Left ventricle myocardium inferior (tissue), 1 donor: ENCODE measurements around the gene DPEP3. TPM values are rescaled to one million over a fixed set of nuclear protein-coding genes. Genes with fewer than 3 reads are reported as not detected.

Experiments
- DNase-seq: peaks from one replicate; pipeline ENCODE4 v3.0.0-alpha.2; 2020
- H3K27ac ChIP-seq: fragments of 200-600 bp; replicated peaks from 2 replicates; pipeline ENCODE4 v1.8.0; 2021
- H3K27me3 ChIP-seq: fragments of 200-600 bp; 2 replicates; pipeline ENCODE4 v1.8.0; 2021; ENCODE audit warnings: low read depth
- H3K36me3 ChIP-seq: fragments of 200-600 bp; 2 replicates; pipeline ENCODE4 v1.8.0; 2021
- H3K4me1 ChIP-seq: fragments of 200-600 bp; 2 replicates; pipeline ENCODE4 v1.8.0; 2021
- H3K4me3 ChIP-seq: fragments of 200-600 bp; 2 replicates; pipeline ENCODE4 v1.8.0; 2021; ENCODE audit warnings: mild to moderate bottlenecking, moderate library complexity
- H3K9me3 ChIP-seq: fragments of 200-600 bp; replicated peaks from 2 replicates; pipeline ENCODE4 v1.8.0; 2021
- CTCF ChIP-seq: fragments of 200-600 bp; IDR thresholded peaks from 2 replicates; pipeline ENCODE4 v1.8.0; 2021; ENCODE audit warnings: antibody characterized with exemption, mild to moderate bottlenecking, borderline replicate concordance
- intact Hi-C: fragments of 100-400 bp; cut with micrococcal nuclease; formaldehyde crosslinking; loops from one replicate; pipeline ENCODE4 v1.11.0; 2022
- total RNA-seq: library from RNA; stranded (reverse); fragmentation: NEBNext Ultra II Directional; extraction: Animal tissue kit (Norgen Biotek cat#: 25700); gene quantifications from one replicate; pipeline ENCODE4 v1.2.1, GENCODE V29; 2021
- donor health status: DM: no; HTN: yes; CAD: no; lungs with severe emphysema.

Gene DPEP3
- total RNA-seq, 1 donor from 2014 or later: not detected

DNA sequence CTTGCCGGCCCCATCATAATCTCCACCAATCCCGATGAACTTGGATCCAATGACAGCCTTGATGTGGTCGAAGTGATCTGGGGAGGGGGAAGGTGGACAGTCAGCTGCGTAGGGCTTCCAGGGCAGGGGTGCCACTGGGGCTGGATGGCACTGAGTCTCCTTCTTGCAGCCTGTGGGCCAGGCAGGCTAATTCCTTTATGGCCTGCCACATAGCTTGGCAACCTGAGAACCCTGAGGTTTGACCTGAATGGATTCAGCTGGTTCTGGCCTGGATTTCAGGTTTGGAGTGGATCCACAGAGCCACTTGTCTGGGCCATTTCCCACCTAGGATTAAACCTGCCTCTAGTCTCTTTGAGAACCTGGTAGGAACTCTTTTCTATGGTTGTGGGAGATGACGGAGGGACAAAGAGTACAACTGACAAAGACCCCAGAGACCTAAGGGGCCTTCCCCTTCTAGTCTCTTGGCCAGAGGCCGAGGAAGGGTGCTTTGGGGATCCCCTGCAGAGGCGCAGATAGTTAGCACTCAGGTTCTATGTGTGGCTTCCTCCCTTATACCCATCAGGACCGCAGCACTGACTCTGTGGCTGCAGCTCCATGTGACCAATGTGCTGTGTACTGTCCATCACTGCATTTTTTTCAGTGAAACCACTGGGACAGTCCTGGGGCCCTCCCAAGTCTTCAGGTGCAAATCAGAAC is 9.2 kb upstream of the DPEP3 start:
- intact Hi-C loops: no loop called here
- DNase-seq: no peak
- TF ChIP-seq CTCF: no peak
- Histone ChIP-seq H3K4me1 (peaks cover 37% of the 10 kb centered on the region), H3K9me3 (no peaks in the 10 kb centered on the region), H3K27ac (no peak overlapping the region), H3K4me3 (no peak overlapping the region), H3K36me3 (no peaks in the 10 kb centered on the region), H3K27me3 (no peaks in the 10 kb centered on the region)

- no peak overlapping the region for H3K4me3 ChIP-seq
- H3K27ac ChIP-seq: no peak overlapping the region
- H3K27me3 ChIP-seq: no peaks in the 10 kb centered on the region
- DNase-seq: no peak
- H3K9me3 ChIP-seq: no peaks in the 10 kb centered on the region
- peaks cover 41% of the 10 kb centered on the region for H3K4me1 ChIP-seq
- no peaks in the 10 kb centered on the region for H3K36me3 ChIP-seq
- intact Hi-C loops: no loop called here
- no peak for TF ChIP-seq CTCF
Observed at GRCh38 chr16:67988675-67989074, 8.4 kb upstream of the DPEP3 start.

DNA sequence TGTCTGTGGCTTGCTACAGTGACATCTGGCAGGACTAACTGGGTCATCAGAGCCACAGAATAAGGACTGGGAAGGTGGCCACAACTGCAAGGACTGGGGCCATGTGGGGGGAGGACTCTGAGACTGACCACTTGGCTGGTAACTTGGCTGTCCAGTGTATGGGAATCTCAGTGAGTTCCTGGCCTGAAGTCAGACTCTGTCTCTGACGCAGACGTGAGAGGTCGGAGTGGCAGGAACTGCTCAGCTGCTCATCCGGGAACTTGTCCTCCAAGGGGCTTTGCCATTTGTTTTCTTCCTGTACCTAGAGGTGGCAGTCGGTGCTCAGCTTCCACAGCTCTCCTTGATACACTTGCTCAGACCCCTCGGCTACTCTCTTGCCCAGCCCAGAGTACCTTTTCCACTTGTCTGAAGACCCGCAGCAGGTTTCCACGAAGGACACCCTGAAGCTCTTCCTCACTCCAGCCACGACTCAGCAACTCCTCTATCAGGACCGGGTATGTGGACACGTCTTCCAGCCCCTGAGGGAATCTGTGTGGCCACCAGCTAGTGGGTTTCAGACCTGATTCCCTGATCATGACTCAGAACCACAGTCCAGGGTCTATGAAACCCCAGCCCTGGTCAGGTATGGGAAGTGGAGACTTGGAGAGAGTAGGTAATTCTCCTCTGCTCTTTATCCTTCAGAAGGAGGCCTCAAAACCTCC is 7.3 kb upstream of the DPEP3 start:
- no peak for TF ChIP-seq CTCF
- no peaks in the 10 kb centered on the region for H3K9me3 ChIP-seq
- no peak overlapping the region for H3K4me3 ChIP-seq
- peaks cover 40% of the 10 kb centered on the region for H3K4me1 ChIP-seq
- H3K27ac ChIP-seq: peak overlapping the region; percentile 66
- intact Hi-C loops: no loop called here
- no peaks in the 10 kb centered on the region for H3K27me3 ChIP-seq
- no peak for DNase-seq
- no peaks in the 10 kb centered on the region for H3K36me3 ChIP-seq

- H3K36me3 ChIP-seq: no peaks in the 10 kb centered on the region
- H3K27ac ChIP-seq: peak overlapping the region; percentile 66
- DNase-seq: no peak
Observed at GRCh38 chr16:67986949-67987348, 6.7 kb upstream of the DPEP3 start.

GRCh38 chr16:67982011-67982696 is 1.9 kb upstream of the DPEP3 start:
- Histone ChIP-seq H3K36me3 (no peaks in the 10 kb centered on the region), H3K4me1 (peaks cover 41% of the 10 kb centered on the region), H3K27ac (no peak overlapping the region), H3K4me3 (no peak overlapping the region), H3K9me3 (no peaks in the 10 kb centered on the region), H3K27me3 (peaks cover 10% of the 10 kb centered on the region)
- intact Hi-C loops: no loop called here
- no peak for DNase-seq
- TF ChIP-seq CTCF: no peak

More at GRCh38 chr16:67986949-67987348, 6.7 kb upstream of the DPEP3 start:
- Histone ChIP-seq H3K4me3 (no peak overlapping the region), H3K4me1 (peaks cover 38% of the 10 kb centered on the region), H3K27me3 (no peaks in the 10 kb centered on the region), H3K9me3 (no peaks in the 10 kb centered on the region)
- no peak for TF ChIP-seq CTCF
- intact Hi-C loops: no loop called here
